ENCODE results near the gene XDH. TPM values are rescaled to one million over a fixed set of nuclear protein-coding genes. Genes with fewer than 3 reads are reported as not detected.
A peak's percentile ranks its signal among the peaks of the same experiment; 100 is the strongest.

The XDH gene
- total RNA-seq, 4 donors from 2014 or later = 2.3 to 54.0 (median 39.0) TPM

GRCh38 chr2:31337197-31337596, 77.3 kb downstream of the XDH start:
- no peak overlapping the region for H3K27ac ChIP-seq
- no peaks in the 10 kb centered on the region for H3K9me3 ChIP-seq
- no peak for TF ChIP-seq CTCF (IDR thresholded peaks at IDR 0.05)
- no peak for TF ChIP-seq POLR2A (IDR thresholded peaks at IDR 0.05)
- intact Hi-C loops (cut with DNase I) = no loop called here
- 70 to 76% methylated on average over 3 of the region's 3 CpGs for WGBS, 2 donors
- H3K4me3 ChIP-seq = no peak overlapping the region
- H3K4me1 ChIP-seq = peaks cover 0 to 9% (median 0%) of the 10 kb centered on the region in 3 donors
- no peaks in the 10 kb centered on the region for H3K36me3 ChIP-seq
- peaks cover 0 to 8% (median 0%) of the 10 kb centered on the region in 4 donors for H3K27me3 ChIP-seq
- DNase-seq = no peak

- Histone ChIP-seq H3K36me3 (no peaks in the 10 kb centered on the region), H3K9me3 (no peaks in the 10 kb centered on the region), H3K27me3 (peaks cover 0 to 8% (median 0%) of the 10 kb centered on the region in 4 donors), H3K27ac (no peak overlapping the region), H3K4me1 (peaks cover 0 to 9% (median 0%) of the 10 kb centered on the region in 3 donors), H3K4me3 (no peak overlapping the region)
- intact Hi-C loops (cut with DNase I) = no loop called here
- no peak for DNase-seq
- 47 to 65% methylated on average over 4 to 5 of the region's 5 CpGs for WGBS, 2 donors
- TF ChIP-seq POLR2A (IDR thresholded peaks at IDR 0.05) (no peak), CTCF (IDR thresholded peaks at IDR 0.05) (no peak)
These were observed 78.5 kb downstream of the XDH start for GRCh38 chr2:31335921-31336585.

GRCh38 chr2:31334311-31335026, 80.1 kb downstream of the XDH start:
- WGBS, 2 donors = 74 to 88% methylated on average over 5 of the region's 5 CpGs
- H3K36me3 ChIP-seq = no peaks in the 10 kb centered on the region
- intact Hi-C loops (cut with DNase I) = no loop called here
- peaks cover 0 to 8% (median 0%) of the 10 kb centered on the region in 4 donors for H3K27me3 ChIP-seq
- DNase-seq = no peak
- no peak overlapping the region for H3K27ac ChIP-seq
- TF ChIP-seq CTCF (IDR thresholded peaks at IDR 0.05) (no peak), POLR2A (IDR thresholded peaks at IDR 0.05) (no peak)
- H3K9me3 ChIP-seq = no peaks in the 10 kb centered on the region
- no peak overlapping the region for H3K4me3 ChIP-seq
- peaks cover 0 to 9% (median 0%) of the 10 kb centered on the region in 3 donors for H3K4me1 ChIP-seq

GRCh38 chr2:31333527-31334183, 80.9 kb downstream of the XDH start:
- Histone ChIP-seq H3K4me1 (peaks cover 0 to 9% (median 0%) of the 10 kb centered on the region in 3 donors), H3K27ac (no peak overlapping the region), H3K9me3 (no peaks in the 10 kb centered on the region), H3K27me3 (peaks cover 0 to 8% (median 0%) of the 10 kb centered on the region in 4 donors), H3K4me3 (no peak overlapping the region), H3K36me3 (no peaks in the 10 kb centered on the region)
- intact Hi-C loops (cut with DNase I) = no loop called here
- WGBS, 2 donors = 8 to 11% methylated on average over 7 to 8 of the region's 8 CpGs
- DNase-seq = peak; percentile 20
- TF ChIP-seq CTCF (IDR thresholded peaks at IDR 0.05) (peak; percentile 81 to 98 (median 92)), POLR2A (IDR thresholded peaks at IDR 0.05) (no peak)

GRCh38 chr2:31333046-31333445, 81.5 kb downstream of the XDH start:
- Histone ChIP-seq H3K4me3 (no peak overlapping the region), H3K9me3 (no peaks in the 10 kb centered on the region), H3K36me3 (no peaks in the 10 kb centered on the region), H3K4me1 (peaks cover 0 to 14% (median 0%) of the 10 kb centered on the region in 3 donors), H3K27me3 (peaks cover 0 to 8% (median 0%) of the 10 kb centered on the region in 4 donors), H3K27ac (no peak overlapping the region)
- 29 to 63% methylated on average over 1 to 2 of the region's 5 CpGs for WGBS, 2 donors
- no peak for DNase-seq
- intact Hi-C loops (cut with DNase I) = no loop called here
- TF ChIP-seq CTCF (IDR thresholded peaks at IDR 0.05) = no peak
- TF ChIP-seq POLR2A (IDR thresholded peaks at IDR 0.05) = no peak

Measured in esophagus squamous epithelium (tissue), 5 donors.